ENCODE data around the gene DOK7.

Gene DOK7

GRCh38 chr4:3464911-3465697 is 2.0 kb downstream of the DOK7 start:
- DNase-seq: no peak

- DNase-seq: no peak
Observed at GRCh38 chr4:3465698-3466671, 2.9 kb downstream of the DOK7 start.

- no peak for DNase-seq
Observed at GRCh38 chr4:3466691-3467600, 3.8 kb downstream of the DOK7 start.

- no peak for DNase-seq
Observed at GRCh38 chr4:3467601-3468031, 4.5 kb downstream of the DOK7 start.

GRCh38 chr4:3468154-3468553 is 5.0 kb downstream of the DOK7 start:
- no peak for DNase-seq

- no peak for DNase-seq
Observed at GRCh38 chr4:3468804-3469203, 5.7 kb downstream of the DOK7 start.

GRCh38 chr4:3469386-3470243 is 6.5 kb downstream of the DOK7 start:
- no peak for DNase-seq

- no peak for DNase-seq
Observed at GRCh38 chr4:3470244-3471097, 7.4 kb downstream of the DOK7 start.

- DNase-seq: no peak
Observed at GRCh38 chr4:3471098-3471760, 8.1 kb downstream of the DOK7 start.

- no peak for DNase-seq
Observed at GRCh38 chr4:3471886-3472285, 8.8 kb downstream of the DOK7 start.

- no peak for DNase-seq
Observed at GRCh38 chr4:3472411-3473141, 9.5 kb downstream of the DOK7 start.

GRCh38 chr4:3473181-3473950 is 10.3 kb downstream of the DOK7 start:
- DNase-seq: no peak

GRCh38 chr4:3473996-3474765 is 11.1 kb downstream of the DOK7 start:
- no peak for DNase-seq

GRCh38 chr4:3475041-3475712 is 12.1 kb downstream of the DOK7 start:
- no peak for DNase-seq

- DNase-seq: no peak
Observed at GRCh38 chr4:3475713-3476260, 12.7 kb downstream of the DOK7 start.

- DNase-seq: no peak
Observed at GRCh38 chr4:3476341-3476747, 13.2 kb downstream of the DOK7 start.

Data from NCI-H526 treated with DMSO at 0.1 percent for 48 hours (cell line).